SU-DHL-6 (cell line): Measurements from ENCODE around the gene MTX3.

Source experiments
- H2AFZ ChIP-seq: fragments of 200-600 bp; sonication (generic); 2 replicates; pipeline ENCODE4 v1.6.1; 2014; ENCODE audit warnings: low read depth, mild to moderate bottlenecking, moderate library complexity, mixed read lengths, antibody characterized with exemption, low read length; ENCODE audit not compliant: severe bottlenecking
- H3F3A ChIP-seq: fragments of 200-600 bp; shearing (Covaris generic); 2 replicates; pipeline ENCODE4 v1.6.0; 2016; ENCODE audit warnings: antibody characterized with exemption, mild to moderate bottlenecking; ENCODE audit not compliant: insufficient read depth
- H3K27ac ChIP-seq: fragments of 200-600 bp; sonication (generic); 2 replicates; pipeline ENCODE4 v1.5.1; 2016; ENCODE audit warnings: low read depth, mild to moderate bottlenecking, low read length, moderate library complexity, mixed read lengths
- H3K27me3 ChIP-seq: fragments of 200-600 bp; sonication (generic), shearing (Covaris generic); 2 replicates; pipeline ENCODE4 v1.6.0; 2014; ENCODE audit warnings: mild to moderate bottlenecking, low read length
- H3K36me3 ChIP-seq: fragments of 200-600 bp; sonication (generic); 2 replicates; pipeline ENCODE4 v1.6.1; 2014; ENCODE audit warnings: mild to moderate bottlenecking, low read length, mixed read lengths
- H3K4me2 ChIP-seq: fragments of 300-600, 200-600 bp; shearing (Covaris generic), sonication (generic); 2 replicates; pipeline ENCODE4 v1.6.0; 2014; ENCODE audit warnings: low read length, low read depth, mild to moderate bottlenecking; ENCODE audit not compliant: poor library complexity, severe bottlenecking
- H3K4me3 ChIP-seq: fragments of 200-600 bp; sonication (generic); 2 replicates; pipeline ENCODE4 v1.5.1; 2014; ENCODE audit warnings: antibody characterized with exemption, low read length, mild to moderate bottlenecking, mixed read lengths; ENCODE audit not compliant: insufficient read depth, poor library complexity, severe bottlenecking
- H3K79me2 ChIP-seq: fragments of 200-600 bp; sonication (generic); 2 replicates; pipeline ENCODE4 v1.6.1; 2014; ENCODE audit warnings: mild to moderate bottlenecking, low read length, moderate library complexity; ENCODE audit not compliant: insufficient read depth
- H3K9ac ChIP-seq: fragments of 200-600 bp; sonication (generic); 2 replicates; pipeline ENCODE4 v1.7.0; 2014; ENCODE audit warnings: mild to moderate bottlenecking, low read length
- H3K9me2 ChIP-seq: fragments of 200-600 bp; sonication (generic); replicated peaks from 2 replicates; pipeline ENCODE4 v1.6.1; 2014; ENCODE audit warnings: low read length; ENCODE audit not compliant: insufficient read depth
- H3K9me3 ChIP-seq: fragments of 200-600 bp; sonication (generic); 2 replicates; pipeline ENCODE4 v1.6.1; 2014; ENCODE audit warnings: low read length, mixed read lengths; ENCODE audit not compliant: insufficient read depth
- H4K20me1 ChIP-seq: fragments of 200-600 bp; sonication (generic); 2 replicates; pipeline ENCODE4 v1.6.1; 2014; ENCODE audit warnings: low read depth, mild to moderate bottlenecking, antibody characterized with exemption, low read length, moderate library complexity, mixed read lengths
- CTCF ChIP-seq: fragments of 200-600 bp; sonication (generic); IDR thresholded peaks from one replicate; pipeline ENCODE4 v1.5.1; 2017; ENCODE audit warnings: antibody characterized with exemption, mild to moderate bottlenecking, low read length, moderate library complexity; ENCODE audit not compliant: insufficient read depth, poor library complexity, severe bottlenecking
- EZH2phosphoT487 ChIP-seq: fragments of 200-600 bp; sonication (generic), shearing (Covaris generic); conservative IDR thresholded peaks from 2 replicates; pipeline ENCODE4 v1.6.1; 2018; ENCODE audit warnings: mild to moderate bottlenecking, antibody characterized with exemption, low read length, moderate library complexity, mixed read lengths

Gene MTX3

DNA sequence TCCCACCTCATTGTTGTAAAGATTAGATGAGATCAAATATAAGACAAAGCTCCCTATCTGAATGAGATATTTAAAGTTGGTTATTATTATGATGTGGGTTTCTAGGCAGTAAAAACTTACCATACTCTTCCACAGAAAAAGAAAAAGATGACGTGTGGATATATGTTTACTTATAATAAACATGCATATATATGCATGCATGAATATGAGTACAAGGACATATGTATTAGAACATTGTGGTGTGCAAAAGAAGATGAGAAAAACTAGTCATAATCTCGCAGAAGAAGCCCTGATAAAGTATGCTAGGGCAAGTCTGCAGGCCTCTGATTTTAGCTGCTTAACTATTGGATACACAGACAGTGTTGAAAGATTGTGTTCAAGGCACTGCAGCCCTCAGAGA lies 34.0 kb upstream of the MTX3 start:
- Histone ChIP-seq H3K9me2 (no peaks in the 10 kb centered on the region), H4K20me1 (no peaks in the 10 kb centered on the region), H3K9me3 (no peaks in the 10 kb centered on the region), H3K4me3 (no peak overlapping the region), H3K27me3 (no peaks in the 10 kb centered on the region), H3K79me2 (no peaks in the 10 kb centered on the region), H3K4me2 (no peak overlapping the region), H3K27ac (no peak overlapping the region), H3K9ac (no peak overlapping the region), H3K36me3 (no peaks in the 10 kb centered on the region), H2AFZ (no peak overlapping the region), H3F3A (no peaks in the 10 kb centered on the region)
- TF ChIP-seq CTCF (no peak), EZH2phosphoT487 (no peak)

- no peak overlapping the region for H3K4me2 ChIP-seq
- TF ChIP-seq CTCF (no peak), EZH2phosphoT487 (no peak)
- no peaks in the 10 kb centered on the region for H3K36me3 ChIP-seq
Measured at GRCh38 chr5:80010754-80011392, 19.8 kb upstream of the MTX3 start.

DNA sequence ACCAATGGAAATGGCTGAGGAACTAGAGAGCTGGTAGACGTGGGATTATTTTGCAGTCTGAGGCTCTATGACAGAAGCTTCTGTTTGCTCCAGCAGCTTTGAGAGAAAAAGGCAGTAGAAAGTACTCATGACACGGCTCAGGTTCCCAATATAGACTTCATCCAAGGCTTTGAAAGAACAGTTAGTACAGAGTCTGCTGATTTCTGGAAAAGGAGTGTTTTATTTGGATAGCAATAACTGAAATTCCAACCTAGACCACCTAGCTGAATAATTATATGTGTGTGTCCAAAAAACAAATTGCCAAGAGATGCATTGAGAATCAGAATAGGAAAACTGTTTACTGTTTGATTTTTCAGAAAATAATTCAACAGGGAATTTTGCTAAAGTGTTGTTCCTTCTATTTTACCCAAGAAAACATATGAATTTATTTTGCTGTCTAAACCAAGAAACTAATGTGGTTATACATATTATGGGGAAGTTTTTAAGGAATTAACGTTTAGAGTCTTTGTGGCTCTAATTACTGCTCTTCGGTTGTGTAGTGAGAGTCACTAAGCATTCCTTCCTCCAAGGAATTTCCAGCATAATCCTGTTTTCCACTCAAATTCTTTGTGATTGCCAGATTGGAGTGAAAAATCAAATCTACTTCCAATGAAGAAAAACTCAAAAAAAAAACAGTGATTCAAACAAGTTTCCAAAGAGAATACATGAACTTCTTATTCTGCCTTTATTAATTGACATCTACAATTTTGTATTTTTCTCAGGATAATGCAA lies 18.1 kb upstream of the MTX3 start:
- Histone ChIP-seq H4K20me1 (no peaks in the 10 kb centered on the region), H3K27ac (no peak overlapping the region), H3F3A (no peaks in the 10 kb centered on the region), H3K4me2 (no peak overlapping the region), H3K4me3 (no peak overlapping the region), H2AFZ (no peak overlapping the region), H3K79me2 (no peaks in the 10 kb centered on the region), H3K27me3 (no peaks in the 10 kb centered on the region), H3K9me3 (no peaks in the 10 kb centered on the region), H3K36me3 (no peaks in the 10 kb centered on the region), H3K9ac (no peak overlapping the region), H3K9me2 (no peaks in the 10 kb centered on the region)
- TF ChIP-seq CTCF (no peak), EZH2phosphoT487 (no peak)

More at GRCh38 chr5:80010754-80011392, 19.8 kb upstream of the MTX3 start:
- Histone ChIP-seq H3K27me3 (no peaks in the 10 kb centered on the region), H3K9me3 (no peaks in the 10 kb centered on the region), H3K79me2 (no peaks in the 10 kb centered on the region), H3K27ac (no peak overlapping the region), H2AFZ (no peak overlapping the region), H4K20me1 (no peaks in the 10 kb centered on the region), H3K4me3 (no peak overlapping the region), H3F3A (no peaks in the 10 kb centered on the region), H3K9ac (no peak overlapping the region), H3K9me2 (no peaks in the 10 kb centered on the region)
